Fibroblast of lung (primary cell): ENCODE results near the gene RGP1. TPM values are rescaled to one million over a fixed set of nuclear protein-coding genes. Genes with fewer than 3 reads are reported as not detected.
A peak's percentile ranks its signal among the peaks of the same experiment; 100 is the strongest.

Experiments
- DNase-seq, 2 donors: peaks; one replicate each; pipeline versions ENCODE4 v3.0.0 to v3.0.0-alpha.2; 2010; ENCODE audit warnings: low read depth in 2 of 2
- H2AFZ ChIP-seq: 2 replicates; pipeline ENCODE4 v1.5.1; 2012; ENCODE audit warnings: low read length, control low read depth, inconsistent platforms
- H3K27ac ChIP-seq: 2 replicates; pipeline ENCODE4 v1.5.1; 2011; ENCODE audit warnings: low read length, control low read depth; ENCODE audit not compliant: insufficient read depth
- H3K27me3 ChIP-seq: 2 replicates; pipeline ENCODE4 v1.5.1; 2011; ENCODE audit warnings: mild to moderate bottlenecking, low read length; ENCODE audit not compliant: control insufficient read depth, insufficient read depth
- H3K36me3 ChIP-seq: 2 replicates; pipeline ENCODE4 v1.5.1; 2011; ENCODE audit warnings: low read length; ENCODE audit not compliant: control insufficient read depth, insufficient read depth
- H3K4me1 ChIP-seq: 2 replicates; pipeline ENCODE4 v1.5.1; 2011; ENCODE audit warnings: low read length; ENCODE audit not compliant: control insufficient read depth, insufficient read depth; ENCODE audit errors: extremely low read depth
- H3K4me2 ChIP-seq: 2 replicates; pipeline ENCODE4 v1.5.1; 2011; ENCODE audit warnings: low read length, control low read depth; ENCODE audit not compliant: insufficient read depth; ENCODE audit errors: extremely low read depth
- H3K4me3 ChIP-seq, 4 experiments: fragments of 200-600 bp in 1 of 4; sonication (generic) in 1 of 4; replicated peaks in 1 of 4; 2 replicates each; pipeline ENCODE4 v1.5.1; 2011 to 2016; ENCODE audit warnings: low read length in 4 of 4, low read depth in 3 of 4, mild to moderate bottlenecking in 3 of 4, control low read depth in 2 of 4, inconsistent platforms in 1 of 4, mixed read lengths in 1 of 4; ENCODE audit not compliant: insufficient read depth in 1 of 4; ENCODE audit errors: control extremely low read depth in 1 of 4
- H3K79me2 ChIP-seq: 2 replicates; pipeline ENCODE4 v1.5.1; 2012; ENCODE audit warnings: mild to moderate bottlenecking, low read length, inconsistent platforms; ENCODE audit not compliant: control insufficient read depth, insufficient read depth
- H3K9ac ChIP-seq: 2 replicates; pipeline ENCODE4 v1.5.1; 2011; ENCODE audit warnings: mild to moderate bottlenecking, low read length, control low read depth; ENCODE audit not compliant: insufficient read depth
- H3K9me3 ChIP-seq: 2 replicates; pipeline ENCODE4 v1.5.1; 2012; ENCODE audit warnings: low read depth, low read length; ENCODE audit not compliant: control insufficient read depth, insufficient read depth
- H4K20me1 ChIP-seq: 2 replicates; pipeline ENCODE4 v1.5.1; 2011; ENCODE audit warnings: low read length; ENCODE audit not compliant: control insufficient read depth, insufficient read depth; ENCODE audit errors: extremely low read depth
- CTCF ChIP-seq, 2 donors: IDR thresholded peaks in 1 of 2; conservative IDR thresholded peaks in 1 of 2; 1 replicate in 1 of 2; 2 replicates in 1 of 2; pipeline ENCODE4 v1.5.1; 2011 to 2012; ENCODE audit warnings: low read length in 2 of 2, control low read depth in 1 of 2, inconsistent platforms in 1 of 2, low read depth in 1 of 2, mild to moderate bottlenecking in 1 of 2
- EZH2 ChIP-seq: IDR thresholded peaks from 2 replicates; pipeline ENCODE4 v1.5.1; 2012; ENCODE audit warnings: low read length, control low read depth, mild to moderate bottlenecking; ENCODE audit errors: missing control alignments
- polyA plus RNA-seq, 2 donors: library from polyadenylated mRNA; depleted of rRNA in 1 of 2; stranded (reverse) in 1 of 2; unstranded in 1 of 2; fragments of >200 nt; gene quantifications; 2 replicates each; pipeline ENCODE4 v1.2.1, GENCODE V29; 2011 to 2012; ENCODE audit warnings: missing spikeins in 1 of 2
- total RNA-seq: library from RNA; depleted of rRNA; stranded (reverse); fragments of >200 nt; gene quantifications from 2 replicates; pipeline ENCODE4 v1.2.1, GENCODE V29; 2014

Gene RGP1
- total and polyA plus RNA-seq, 2 donors (not counting 1 experiment from before 2014, with no cell fraction given) = 14.9 to 17.4 TPM

- H3K27ac ChIP-seq = no peak overlapping the region
- H3K4me3 ChIP-seq = peak overlapping the region; percentile 34 to 63 (median 48)
- H4K20me1 ChIP-seq = no peaks in the 10 kb centered on the region
- TF ChIP-seq EZH2 (no peak), CTCF (conservative IDR thresholded peaks at IDR 0.05 in 1 of 2, IDR thresholded peaks at IDR 0.05 in 1 of 2; ENCODE audit: low read depth in 1 of 2, low read length in 2 of 2) (peak; percentile 33 to 73)
- peaks cover 2% of the 10 kb centered on the region for H3K27me3 ChIP-seq
- peak overlapping the region; percentile 31 for H2AFZ ChIP-seq
- H3K9ac ChIP-seq = no peak overlapping the region
- H3K4me2 ChIP-seq = peak overlapping the region; percentile 77
- H3K4me1 ChIP-seq = peaks cover 7% of the 10 kb centered on the region
- H3K9me3 ChIP-seq = no peaks in the 10 kb centered on the region
- DNase-seq = peak; percentile 38 to 43
- peaks cover 7% of the 10 kb centered on the region for H3K36me3 ChIP-seq
- H3K79me2 ChIP-seq = no peaks in the 10 kb centered on the region
Measured at GRCh38 chr9:35756275-35757225, 7.5 kb downstream of the RGP1 start.

- H3K4me3 ChIP-seq = peak overlapping the region in 3 of 4 experiments; percentile 5 to 53 (median 43)
- no peaks in the 10 kb centered on the region for H3K9me3 ChIP-seq
- H3K79me2 ChIP-seq = no peaks in the 10 kb centered on the region
- peaks cover 7% of the 10 kb centered on the region for H3K4me1 ChIP-seq
- H4K20me1 ChIP-seq = no peaks in the 10 kb centered on the region
- no peak overlapping the region for H2AFZ ChIP-seq
- no peak for DNase-seq
- no peak overlapping the region for H3K9ac ChIP-seq
- peaks cover 2% of the 10 kb centered on the region for H3K27me3 ChIP-seq
- TF ChIP-seq EZH2 = no peak
- TF ChIP-seq CTCF (conservative IDR thresholded peaks at IDR 0.05 in 1 of 2, IDR thresholded peaks at IDR 0.05 in 1 of 2; ENCODE audit: low read depth in 1 of 2, low read length in 2 of 2) = no peak
- H3K27ac ChIP-seq = no peak overlapping the region
- H3K4me2 ChIP-seq = peak overlapping the region; percentile 77
- H3K36me3 ChIP-seq = peaks cover 6% of the 10 kb centered on the region
Measured at GRCh38 chr9:35757226-35757891, 8.3 kb downstream of the RGP1 start.

GRCh38 chr9:35757892-35758275 is 8.8 kb downstream of the RGP1 start:
- Histone ChIP-seq H3K9ac (no peak overlapping the region), H3K36me3 (peaks cover 2% of the 10 kb centered on the region), H3K4me2 (no peak overlapping the region), H4K20me1 (no peaks in the 10 kb centered on the region), H3K4me1 (peaks cover 7% of the 10 kb centered on the region), H3K4me3 (no peak overlapping the region), H2AFZ (no peak overlapping the region), H3K9me3 (no peaks in the 10 kb centered on the region), H3K27me3 (peaks cover 2% of the 10 kb centered on the region), H3K79me2 (no peaks in the 10 kb centered on the region), H3K27ac (no peak overlapping the region)
- TF ChIP-seq CTCF (conservative IDR thresholded peaks at IDR 0.05 in 1 of 2, IDR thresholded peaks at IDR 0.05 in 1 of 2; ENCODE audit: low read depth in 1 of 2, low read length in 2 of 2) (no peak), EZH2 (no peak)
- DNase-seq = no peak
